GM19467 (cell line): ENCODE results near the gene DHRS11.
"Not testable (repeated sequence)": the region's sequence is repeated elsewhere in the genome, so short reads cannot be mapped to it uniquely, and the experiment has no call there.

Experiments
- ATAC-seq: cut with Tn5 transposase; IDR thresholded peaks from one replicate; pipeline ENCODE4 v1.9.1; 2021; ENCODE audit warnings: mild to moderate bottlenecking, moderate library complexity; ENCODE audit not compliant: unreplicated experiment

DHRS11 gene

DNA sequence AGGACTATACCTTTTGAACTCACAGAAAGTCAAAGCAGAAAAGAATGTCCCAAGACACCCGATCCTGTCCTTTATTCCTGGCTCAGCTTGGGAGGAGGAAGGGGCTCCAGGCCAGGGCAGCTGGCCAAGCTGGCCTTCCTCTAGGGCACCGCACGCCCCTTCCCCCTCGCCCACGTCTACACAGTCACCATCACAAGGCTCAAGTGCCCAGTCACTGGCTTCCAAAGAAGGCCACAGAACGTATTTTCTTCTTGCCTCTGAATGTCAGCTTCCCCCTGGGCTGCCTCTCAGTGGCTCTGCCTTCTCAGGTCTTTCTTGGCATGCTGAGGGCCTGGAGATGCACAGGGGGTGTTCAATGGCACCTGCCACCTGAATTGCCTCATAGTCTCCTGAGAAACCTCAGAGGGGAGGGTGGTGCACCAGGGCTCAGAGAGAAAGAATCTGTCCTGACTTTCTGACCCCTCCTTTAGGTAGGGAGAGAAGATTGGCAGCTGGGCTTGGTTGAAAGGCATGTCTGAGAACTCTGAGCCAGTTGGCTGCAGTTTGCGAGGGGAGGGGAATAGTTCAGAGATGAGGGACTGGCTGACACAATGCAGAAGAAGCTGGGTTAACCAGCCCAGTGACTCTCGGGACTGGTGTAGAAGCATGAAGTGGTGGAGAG, 2.1 kb downstream of the DHRS11 start:
- ATAC-seq, result no peak

DNA sequence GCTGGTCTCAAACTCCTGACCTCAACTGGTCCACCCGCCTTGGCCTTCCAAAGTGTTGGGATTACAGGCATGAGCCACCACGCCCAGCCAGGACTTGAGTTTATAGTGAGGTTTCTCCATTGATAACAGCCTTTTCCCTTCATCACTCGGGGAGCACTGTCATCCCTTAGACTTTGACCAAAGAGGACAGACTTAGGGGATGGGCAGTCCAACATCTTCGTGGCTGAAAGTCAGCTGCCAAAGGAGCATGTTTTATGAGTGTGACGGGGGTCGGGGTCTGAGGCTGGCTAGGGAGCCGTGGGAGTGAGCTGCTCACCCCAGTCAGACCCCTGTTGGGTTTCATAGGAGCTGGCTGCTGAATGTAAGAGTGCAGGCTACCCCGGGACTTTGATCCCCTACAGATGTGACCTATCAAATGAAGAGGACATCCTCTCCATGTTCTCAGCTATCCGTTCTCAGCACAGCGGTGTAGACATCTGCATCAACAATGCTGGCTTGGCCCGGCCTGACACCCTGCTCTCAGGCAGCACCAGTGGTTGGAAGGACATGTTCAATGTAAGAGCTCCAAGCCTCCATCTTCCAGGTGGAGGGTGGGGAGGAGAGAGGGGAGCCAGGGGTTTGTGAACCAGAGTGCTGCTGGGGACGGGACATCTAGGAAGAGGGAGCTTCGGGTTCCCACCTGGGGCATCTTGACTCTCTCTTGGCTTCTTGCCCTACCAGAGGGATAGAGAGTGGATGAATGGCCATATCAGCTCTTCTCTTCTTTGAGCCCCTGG, 3.1 kb downstream of the DHRS11 start:
- no peak for ATAC-seq

DNA sequence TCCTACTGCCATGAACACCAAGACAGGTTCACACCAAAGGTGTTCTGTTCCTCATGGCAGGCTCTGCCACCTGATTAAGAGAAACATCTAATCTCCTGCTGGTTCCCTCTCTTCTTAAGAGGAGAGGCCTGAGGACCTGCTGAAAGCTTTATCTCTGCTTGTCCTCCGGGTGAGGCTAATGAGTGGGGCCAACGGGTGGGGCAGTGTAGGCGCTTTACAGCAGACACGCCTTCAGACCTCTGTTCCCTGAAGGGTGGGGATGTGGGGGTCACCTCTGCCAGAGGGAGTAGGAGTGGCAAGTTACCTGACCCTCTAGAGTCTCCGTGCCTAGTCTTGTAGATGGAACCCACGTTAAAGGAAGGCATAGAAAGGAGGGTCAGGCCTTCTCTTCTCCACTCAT, 5.5 kb downstream of the DHRS11 start:
- no peak for ATAC-seq

DNA sequence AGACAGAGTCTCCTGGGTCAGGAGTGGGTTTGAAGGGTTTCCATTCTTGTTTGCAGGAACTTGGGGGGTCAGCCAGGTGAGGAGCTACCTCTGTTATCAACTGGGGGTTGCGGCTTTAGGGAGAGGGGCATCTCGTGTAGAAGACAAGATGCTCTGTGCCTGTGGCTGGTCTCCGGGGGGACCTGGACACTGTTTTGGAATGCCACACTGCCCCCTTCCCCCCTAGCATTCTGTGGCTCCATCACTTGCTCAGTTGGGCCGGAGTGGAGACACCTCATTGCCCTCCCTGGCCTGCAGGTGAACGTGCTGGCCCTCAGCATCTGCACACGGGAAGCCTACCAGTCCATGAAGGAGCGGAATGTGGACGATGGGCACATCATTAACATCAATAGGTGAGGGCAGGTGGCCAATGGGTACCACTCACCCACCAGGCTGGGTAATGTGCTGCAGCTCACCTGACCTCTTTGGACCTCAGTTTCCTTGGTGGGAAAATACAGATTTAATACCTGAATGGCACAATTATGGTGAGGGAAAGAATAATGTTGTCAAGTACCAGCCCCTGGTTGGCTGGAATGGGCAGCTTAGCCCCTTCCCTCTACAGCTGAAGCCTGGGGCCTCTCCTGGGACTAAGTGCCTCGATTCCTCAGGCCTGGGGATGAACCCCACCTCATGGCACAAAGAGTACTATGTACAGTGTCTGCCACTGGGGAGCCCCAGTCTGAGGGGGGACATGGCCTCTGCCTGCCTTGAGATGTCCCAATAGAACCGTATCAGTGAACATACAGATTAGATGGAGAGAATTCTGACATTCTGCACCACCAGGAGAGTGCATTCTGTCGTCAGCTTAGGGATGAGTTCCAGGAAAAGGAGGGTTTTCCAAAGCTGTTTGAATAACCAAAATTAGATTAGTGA, 6.4 kb downstream of the DHRS11 start:
- no peak for ATAC-seq

DNA sequence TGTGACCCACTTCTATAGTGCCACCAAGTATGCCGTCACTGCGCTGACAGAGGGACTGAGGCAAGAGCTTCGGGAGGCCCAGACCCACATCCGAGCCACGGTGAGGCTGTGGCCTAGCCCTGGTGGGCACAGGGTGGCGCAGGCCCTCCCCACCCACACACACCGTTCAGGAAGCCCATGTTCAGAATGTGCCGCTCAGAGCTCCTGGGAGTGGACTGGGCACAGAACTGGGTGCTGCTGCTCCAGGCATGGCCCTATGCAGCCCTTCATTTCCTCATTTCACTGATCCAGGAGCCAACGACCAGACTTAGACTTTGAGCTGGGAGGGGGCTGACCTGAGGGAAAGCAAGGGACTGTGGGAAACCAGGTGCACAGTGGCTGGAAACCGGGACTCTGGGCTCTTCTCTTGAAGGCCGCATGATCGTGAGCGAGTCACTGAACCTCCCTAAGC, 7.3 kb downstream of the DHRS11 start:
- ATAC-seq, result no peak

DNA sequence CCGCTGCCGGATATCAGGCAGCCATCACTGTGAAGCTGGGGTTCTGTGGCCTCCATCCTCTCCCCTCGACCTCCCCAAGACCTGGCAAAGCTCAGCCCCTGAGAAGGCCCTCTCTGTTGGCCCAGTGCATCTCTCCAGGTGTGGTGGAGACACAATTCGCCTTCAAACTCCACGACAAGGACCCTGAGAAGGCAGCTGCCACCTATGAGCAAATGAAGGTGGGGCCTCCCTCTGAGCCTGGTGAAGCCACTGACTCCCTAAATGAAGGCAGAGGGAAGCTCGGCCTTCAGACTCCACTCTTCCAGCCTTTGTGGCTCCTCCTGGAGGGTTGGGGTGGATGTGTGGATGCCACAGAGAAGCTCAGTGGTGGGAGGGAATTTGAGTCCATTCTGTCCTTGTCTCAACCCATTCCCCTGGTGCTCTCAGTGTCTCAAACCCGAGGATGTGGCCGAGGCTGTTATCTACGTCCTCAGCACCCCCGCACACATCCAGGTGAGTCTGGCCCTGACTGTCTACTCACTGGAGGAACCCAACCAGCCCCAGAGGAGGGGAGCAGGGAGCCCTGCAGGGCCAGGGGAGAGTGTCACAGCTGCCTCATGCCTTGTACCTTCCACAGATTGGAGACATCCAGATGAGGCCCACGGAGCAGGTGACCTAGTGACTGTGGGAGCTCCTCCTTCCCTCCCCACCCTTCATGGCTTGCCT, 8.0 kb downstream of the DHRS11 start:
- ATAC-seq, result no peak

DNA sequence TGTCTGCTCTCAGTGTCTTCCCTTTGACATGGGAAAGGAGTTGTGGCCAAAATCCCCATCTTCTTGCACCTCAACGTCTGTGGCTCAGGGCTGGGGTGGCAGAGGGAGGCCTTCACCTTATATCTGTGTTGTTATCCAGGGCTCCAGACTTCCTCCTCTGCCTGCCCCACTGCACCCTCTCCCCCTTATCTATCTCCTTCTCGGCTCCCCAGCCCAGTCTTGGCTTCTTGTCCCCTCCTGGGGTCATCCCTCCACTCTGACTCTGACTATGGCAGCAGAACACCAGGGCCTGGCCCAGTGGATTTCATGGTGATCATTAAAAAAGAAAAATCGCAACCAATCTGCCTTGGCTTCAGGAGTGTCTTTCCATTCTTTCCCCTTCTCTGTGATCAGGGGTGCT, 8.8 kb downstream of the DHRS11 start:
- no peak for ATAC-seq

DNA sequence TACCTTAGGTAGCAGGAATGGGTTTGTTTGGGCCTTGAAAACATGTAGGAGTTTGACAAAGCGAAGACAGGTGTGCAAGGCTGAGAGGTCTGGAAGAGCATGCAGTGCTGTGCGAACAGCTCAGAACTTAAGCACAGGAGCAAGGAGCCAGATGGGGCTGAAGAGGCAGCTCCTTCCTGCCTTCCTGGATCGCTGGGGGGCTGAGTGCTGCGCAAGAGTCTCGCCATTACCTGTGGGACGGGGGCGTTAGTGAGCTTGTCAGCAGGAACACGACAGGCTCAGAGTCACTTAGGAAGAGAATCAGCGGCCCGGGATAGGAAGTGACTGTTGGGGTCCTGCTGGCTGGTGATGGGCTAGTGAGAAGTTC, 9.2 kb downstream of the DHRS11 start:
- ATAC-seq, result no peak

DNA sequence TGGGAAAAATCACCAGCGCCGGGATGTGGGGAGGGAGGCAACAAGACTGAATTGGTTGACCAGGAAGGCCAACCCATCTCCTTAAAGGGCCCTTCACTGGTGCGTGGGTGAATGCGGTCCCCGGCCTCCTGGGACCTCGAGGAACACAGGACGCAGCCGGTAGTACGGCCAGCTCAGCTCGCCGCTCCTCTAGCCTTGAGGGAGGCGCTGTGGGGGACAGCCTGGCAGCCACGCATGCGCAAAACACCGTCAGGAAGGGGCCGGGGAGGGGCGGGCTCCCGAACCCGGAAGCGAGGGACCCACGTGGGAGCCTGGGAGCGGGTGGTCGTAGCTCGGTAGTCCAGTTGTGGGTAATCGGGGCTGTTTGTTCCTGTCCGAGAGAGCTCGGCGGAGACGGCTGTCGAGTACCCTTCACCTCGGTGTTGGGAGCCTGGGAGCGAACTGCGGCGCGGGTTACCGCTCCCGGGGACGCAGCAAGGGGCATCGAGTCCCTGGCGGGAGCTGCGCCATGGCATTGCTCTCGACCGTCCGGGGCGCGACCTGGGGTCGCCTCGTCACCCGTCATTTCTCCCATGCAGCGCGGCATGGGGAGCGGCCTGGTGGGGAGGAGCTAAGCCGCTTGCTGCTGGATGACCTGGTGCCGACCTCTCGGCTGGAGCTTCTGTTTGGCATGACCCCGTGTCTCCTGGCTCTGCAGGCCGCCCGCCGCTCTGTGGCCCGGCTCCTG, 9.8 kb downstream of the DHRS11 start, which contains the start of gene MRM1:
Gene MRM1, plus strand, starts transcription at position 281 of the 727 bp plus-strand sequence. Its CDS starts 228 bp downstream, at position 509.
- peak; percentile 76 for ATAC-seq

DNA sequence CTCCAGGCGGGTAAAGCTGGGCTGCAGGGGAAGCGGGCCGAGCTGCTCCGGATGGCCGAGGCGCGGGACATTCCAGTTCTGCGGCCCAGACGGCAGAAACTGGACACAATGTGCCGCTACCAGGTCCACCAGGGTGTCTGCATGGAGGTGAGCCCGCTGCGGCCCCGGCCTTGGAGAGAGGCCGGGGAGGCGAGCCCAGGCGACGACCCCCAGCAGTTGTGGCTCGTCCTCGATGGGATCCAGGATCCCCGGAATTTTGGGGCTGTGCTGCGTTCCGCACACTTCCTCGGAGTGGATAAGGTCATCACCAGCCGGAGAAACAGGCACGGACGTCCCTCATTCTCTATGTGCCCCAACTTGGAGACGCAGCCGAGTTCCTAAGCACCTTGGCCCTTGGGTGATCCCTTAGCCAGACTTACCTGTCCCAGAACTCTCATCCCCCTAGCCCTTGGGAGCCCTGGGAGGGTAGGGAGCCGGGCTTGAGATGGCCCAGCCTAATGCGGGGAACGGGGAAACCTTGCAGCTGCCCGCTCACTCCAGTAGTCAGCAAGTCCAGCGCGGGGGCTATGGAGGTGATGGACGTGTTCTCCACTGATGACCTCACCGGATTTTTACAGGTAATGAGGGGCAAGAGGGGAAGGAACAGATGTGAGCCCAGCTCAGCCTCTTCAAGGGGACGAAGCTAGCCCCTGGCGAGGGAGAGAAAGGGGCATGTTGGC, 10.5 kb downstream of the DHRS11 start:
- ATAC-seq, result no peak

DNA sequence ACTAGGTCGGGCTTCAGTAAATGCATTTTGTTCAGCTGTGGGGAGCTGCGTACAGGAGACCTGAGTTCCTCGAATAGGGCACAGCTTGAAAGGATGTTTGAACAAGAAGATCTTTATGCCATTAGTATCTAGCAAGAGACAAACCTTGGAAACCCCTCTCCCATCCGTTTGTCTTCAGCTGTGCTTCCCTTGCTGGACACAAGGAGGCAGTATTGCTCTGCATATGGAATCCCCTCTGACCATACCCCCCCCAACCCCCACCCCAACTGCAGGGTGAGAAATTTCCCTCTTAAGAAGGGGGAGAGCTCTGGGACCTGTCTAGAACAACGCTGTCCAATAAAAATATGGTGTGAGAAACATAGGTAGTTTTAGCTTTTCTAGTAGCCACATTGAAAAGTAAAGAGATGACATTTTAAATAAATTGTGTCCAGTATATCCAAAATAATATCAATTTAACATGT, 11.3 kb downstream of the DHRS11 start:
- ATAC-seq, result no peak

DNA sequence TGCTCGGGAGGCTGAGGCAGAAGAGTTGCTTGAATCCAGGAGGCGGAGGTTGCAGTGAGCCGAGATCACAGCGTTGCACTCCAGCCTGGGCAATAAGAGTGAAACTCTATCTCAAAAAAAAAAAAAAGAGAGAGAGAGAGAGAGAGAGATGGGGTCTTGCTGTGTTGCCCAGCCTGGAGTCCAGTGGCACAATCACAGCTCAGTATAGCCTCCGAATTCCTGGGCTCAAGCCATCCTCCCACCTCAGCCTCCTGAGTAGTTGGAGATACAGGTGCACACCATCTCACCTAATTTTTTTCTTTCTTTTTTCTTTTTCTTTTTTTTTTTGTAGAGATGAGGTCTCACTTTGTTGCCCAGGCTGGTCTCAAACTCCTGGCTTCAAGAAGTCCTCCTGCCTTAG, 13.3 kb downstream of the DHRS11 start:
- not testable (repeated sequence) for ATAC-seq

DNA sequence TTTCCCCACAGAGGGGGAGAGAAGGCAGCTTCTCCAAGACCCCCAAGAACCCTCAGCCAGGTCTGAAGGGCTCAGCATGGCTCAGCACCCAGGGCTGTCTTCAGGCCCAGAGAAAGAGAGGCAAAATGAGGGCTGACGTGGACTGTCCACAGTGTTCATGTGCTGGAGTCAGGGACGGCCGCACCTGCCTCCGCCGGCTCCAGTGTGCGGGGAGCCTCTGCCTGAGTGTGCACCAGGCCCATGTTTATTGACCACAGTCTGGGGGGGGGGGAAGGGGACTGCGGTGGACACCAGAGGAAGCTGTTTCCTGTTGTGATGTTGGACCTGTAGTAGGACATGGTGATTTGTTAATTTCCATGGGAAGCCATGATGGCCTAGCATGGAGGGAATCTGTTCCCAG, 16.6 kb downstream of the DHRS11 start:
- ATAC-seq, result no peak

DNA sequence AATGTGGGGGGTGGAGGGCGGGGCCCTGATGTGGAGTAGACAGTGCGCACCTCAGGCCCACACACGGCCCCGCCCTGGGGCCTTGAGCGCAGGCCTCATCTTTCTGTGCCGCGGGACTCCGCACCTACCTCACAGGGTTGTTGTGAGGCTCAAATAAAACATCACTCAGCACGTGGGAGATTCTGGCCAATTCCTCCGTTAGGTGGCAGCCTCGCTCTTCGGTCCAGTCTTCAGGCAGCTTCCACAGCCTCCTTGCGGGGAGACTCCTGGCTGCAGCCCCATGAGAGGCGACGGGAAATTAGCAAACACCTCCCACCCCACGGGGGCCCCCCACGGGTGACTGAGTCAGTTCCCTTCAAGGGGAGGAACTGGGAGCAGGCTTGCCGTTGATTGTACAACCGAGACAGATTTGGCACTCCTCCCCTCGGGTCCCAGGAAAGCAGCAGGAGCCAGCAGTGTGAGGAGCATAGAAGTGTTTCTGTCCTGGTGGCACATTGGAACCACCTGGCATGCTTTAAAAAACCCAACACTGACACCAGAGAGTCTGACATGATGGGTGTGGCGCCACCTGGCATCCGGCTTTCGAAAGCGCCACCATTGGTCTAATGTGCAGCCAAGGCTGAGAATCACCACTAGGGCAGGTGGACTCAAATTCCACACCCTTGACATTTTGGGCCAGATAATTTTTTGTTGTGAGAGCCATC, 17.3 kb downstream of the DHRS11 start:
- no peak for ATAC-seq

DNA sequence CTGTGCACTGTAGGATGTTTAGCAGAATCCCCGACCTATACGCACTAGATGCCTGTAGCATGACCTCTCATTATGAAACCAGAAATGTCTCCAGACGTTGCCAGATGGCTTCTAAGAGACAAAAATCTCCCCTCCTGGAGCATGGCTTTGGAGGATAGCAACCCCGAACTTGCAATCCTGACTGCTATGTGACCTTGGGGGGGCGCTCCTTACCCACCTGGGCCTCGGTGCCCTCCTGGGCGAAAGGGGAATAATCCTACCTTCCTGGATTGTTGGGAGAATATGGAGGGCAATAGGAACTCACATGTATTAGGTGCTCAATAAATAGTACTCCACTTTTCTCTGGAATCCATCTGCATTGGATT, 17.8 kb downstream of the DHRS11 start:
- ATAC-seq, result no peak

DNA sequence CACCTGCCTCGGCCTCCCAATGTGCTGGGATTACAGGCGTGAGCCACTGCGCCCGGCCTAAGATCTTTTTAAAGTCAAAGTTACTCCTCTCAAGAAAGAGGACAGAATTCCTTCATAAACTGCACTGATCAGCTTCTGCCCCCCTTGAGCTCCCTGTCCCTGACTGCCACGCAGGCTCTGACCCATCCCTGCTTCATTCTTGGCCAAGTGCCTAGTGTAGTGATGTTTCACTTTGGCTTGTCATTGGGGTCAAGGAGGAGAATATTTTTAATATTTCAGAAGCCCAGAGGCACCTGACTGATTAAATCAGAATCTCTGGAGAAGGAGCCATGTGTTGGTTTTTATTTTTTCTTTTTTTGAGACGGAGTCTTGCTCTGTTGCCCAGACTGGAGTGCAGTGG, 18.8 kb downstream of the DHRS11 start:
- ATAC-seq, result no peak

DNA sequence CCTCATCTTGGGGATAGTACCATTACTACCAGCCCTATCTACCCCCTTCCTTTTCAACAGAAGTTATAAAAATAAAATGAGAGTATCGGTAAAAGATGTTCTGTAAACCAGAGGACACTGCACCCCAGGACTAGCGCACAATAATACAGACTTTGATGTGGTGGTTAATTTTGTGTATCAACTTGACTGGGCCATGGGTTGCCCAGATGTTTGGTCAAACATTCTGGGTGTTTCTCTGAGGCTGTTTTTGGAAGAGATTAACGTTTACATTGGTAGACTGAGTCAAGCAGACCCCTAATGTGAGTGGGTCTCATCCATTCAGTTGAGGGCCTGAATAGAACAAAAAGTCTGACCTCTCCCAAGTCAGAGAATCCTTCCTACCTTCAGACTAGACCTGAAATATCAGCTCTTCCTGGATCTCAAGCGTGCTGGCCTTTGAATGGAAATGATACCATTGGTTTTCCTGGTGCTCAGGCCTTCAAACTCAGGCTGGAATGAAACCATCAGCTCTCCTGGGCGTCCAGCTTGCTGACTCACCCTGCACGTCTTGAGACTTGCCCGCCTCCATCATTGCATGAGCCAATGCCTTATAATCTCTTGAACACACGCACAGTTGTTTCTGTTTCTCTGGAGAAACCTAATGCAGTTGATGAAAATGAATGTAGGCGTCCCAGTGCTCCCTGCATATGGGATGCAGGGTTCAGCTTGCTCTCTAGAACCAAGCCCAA, 19.8 kb downstream of the DHRS11 start:
- no peak for ATAC-seq

DNA sequence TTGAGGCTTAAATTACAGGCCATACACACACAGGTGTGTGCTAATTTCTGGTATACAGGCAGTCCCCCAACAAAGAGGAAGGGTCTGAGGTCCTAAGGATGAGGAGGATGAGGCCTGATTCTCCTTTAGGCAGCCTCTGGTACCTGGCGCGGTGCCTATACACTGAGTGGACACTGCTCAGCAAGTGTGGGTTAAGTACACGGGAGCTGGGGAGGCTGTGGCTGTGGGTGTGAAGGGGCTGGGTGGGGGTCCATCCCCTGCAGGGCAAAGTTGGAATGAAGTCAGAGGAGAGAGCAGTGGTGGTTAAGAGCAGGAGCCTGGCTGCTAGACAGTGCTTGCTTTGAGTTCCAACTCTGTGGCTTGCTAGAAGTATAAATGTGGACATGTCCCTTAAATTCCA, 20.6 kb downstream of the DHRS11 start:
- ATAC-seq, result no peak
